Liver (tissue), 9 donors: ENCODE results near the gene SMIM10. TPM values are rescaled to one million over a fixed set of nuclear protein-coding genes. Genes with fewer than 3 reads are reported as not detected.
"Not testable (repeated sequence)": the region's sequence is repeated elsewhere in the genome, so short reads cannot be mapped to it uniquely, and the experiment has no call there.

Experiments used
- DNase-seq: peaks from one replicate; pipeline ENCODE4 v3.0.0-alpha.2; 2017; ENCODE audit warnings: low spot score
- H3K27ac ChIP-seq, 2 donors: one replicate each; pipeline ENCODE4 v1.7.0; 2013; ENCODE audit warnings: inconsistent platforms in 2 of 2, low read length in 2 of 2, control low read depth in 1 of 2, low read depth in 1 of 2, mild to moderate bottlenecking in 1 of 2
- H3K27me3 ChIP-seq, 4 donors: one replicate each; pipeline versions ENCODE4 v1.6.1 to v1.7.0; 2013; ENCODE audit warnings: low read length in 3 of 4, inconsistent platforms in 1 of 4, mild to moderate bottlenecking in 1 of 4, moderate library complexity in 1 of 4; ENCODE audit not compliant: control insufficient read depth in 4 of 4, insufficient read depth in 4 of 4
- H3K36me3 ChIP-seq, 4 donors: one replicate each; pipeline versions ENCODE4 v1.6.1 to v1.7.0; 2013; ENCODE audit warnings: low read length in 3 of 4, mild to moderate bottlenecking in 3 of 4, low read depth in 1 of 4, moderate library complexity in 1 of 4; ENCODE audit not compliant: control insufficient read depth in 4 of 4, insufficient read depth in 3 of 4
- H3K4me1 ChIP-seq, 4 donors: one replicate each; pipeline versions ENCODE4 v1.6.1 to v1.7.0; 2013; ENCODE audit warnings: low read length in 3 of 4, mild to moderate bottlenecking in 3 of 4, moderate library complexity in 1 of 4; ENCODE audit not compliant: control insufficient read depth in 4 of 4, insufficient read depth in 4 of 4
- H3K4me3 ChIP-seq, 3 donors: one replicate each; pipeline versions ENCODE4 v1.6.1 to v1.7.0; 2013; ENCODE audit warnings: low read length in 3 of 3, control low read depth in 1 of 3, low read depth in 1 of 3, mild to moderate bottlenecking in 1 of 3
- H3K9ac ChIP-seq, 2 donors: one replicate each; pipeline ENCODE4 v1.7.0; 2013; ENCODE audit warnings: low read length in 2 of 2, mild to moderate bottlenecking in 2 of 2, moderate library complexity in 2 of 2, control low read depth in 1 of 2, low read depth in 1 of 2
- H3K9me3 ChIP-seq, 4 donors: one replicate each; pipeline versions ENCODE4 v1.6.1 to v1.7.0; 2013; ENCODE audit warnings: low read length in 3 of 4; ENCODE audit not compliant: control insufficient read depth in 4 of 4
- ATF3 ChIP-seq: IDR thresholded peaks from 2 replicates; pipeline ENCODE4 v1.6.1; 2016; ENCODE audit warnings: antibody characterized with exemption
- CTCF ChIP-seq: fragments of 150-350 bp; IDR thresholded peaks from 2 replicates; pipeline ENCODE4 v1.5.1; 2017; ENCODE audit warnings: improper control_type of control experiment, low read depth, low read length; ENCODE audit not compliant: missing input control
- EGR1 ChIP-seq, 2 donors: IDR thresholded peaks; 2 replicates each; pipeline ENCODE4 v1.6.1; 2016 to 2018; ENCODE audit warnings: antibody characterized with exemption in 2 of 2, low read depth in 2 of 2
- FOXA1 ChIP-seq: IDR thresholded peaks from 2 replicates; pipeline ENCODE4 v1.6.1; 2016; ENCODE audit warnings: antibody characterized with exemption
- FOXA2 ChIP-seq: IDR thresholded peaks from 2 replicates; pipeline ENCODE4 v1.6.1; 2016; ENCODE audit warnings: antibody characterized with exemption
- GABPA ChIP-seq, 2 donors: IDR thresholded peaks in 1 of 2; conservative IDR thresholded peaks in 1 of 2; 2 replicates each; pipeline ENCODE4 v1.6.1; 2016; ENCODE audit warnings: antibody characterized with exemption in 2 of 2, mild to moderate bottlenecking in 1 of 2, moderate library complexity in 1 of 2
- HNF4A ChIP-seq, 2 donors: conservative IDR thresholded peaks; 2 replicates each; pipeline ENCODE4 v1.6.1; 2016; ENCODE audit warnings: antibody characterized with exemption in 2 of 2, mild to moderate bottlenecking in 2 of 2
- HNF4G ChIP-seq: IDR thresholded peaks from 2 replicates; pipeline ENCODE4 v1.6.1; 2016; ENCODE audit warnings: antibody characterized with exemption
- JUND ChIP-seq, 2 donors: IDR thresholded peaks; 2 replicates each; pipeline ENCODE4 v1.6.1; 2016; ENCODE audit warnings: antibody characterized with exemption in 2 of 2
- MAX ChIP-seq: IDR thresholded peaks from 2 replicates; pipeline ENCODE4 v1.6.1; 2016; ENCODE audit warnings: antibody characterized with exemption
- NR2F2 ChIP-seq: IDR thresholded peaks from 2 replicates; pipeline ENCODE4 v1.6.1; 2016; ENCODE audit warnings: antibody characterized with exemption
- RAD21 ChIP-seq, 2 donors: IDR thresholded peaks; 2 replicates each; pipeline ENCODE4 v1.6.1; 2016; ENCODE audit warnings: antibody characterized with exemption in 2 of 2, mild to moderate bottlenecking in 2 of 2
- REST ChIP-seq: IDR thresholded peaks from 2 replicates; pipeline ENCODE4 v1.6.1; 2016; ENCODE audit warnings: antibody characterized with exemption, mild to moderate bottlenecking
- RXRA ChIP-seq, 2 donors: IDR thresholded peaks; 2 replicates each; pipeline ENCODE4 v1.6.1; 2017 to 2018; ENCODE audit warnings: antibody characterized with exemption in 2 of 2, mild to moderate bottlenecking in 1 of 2
- SP1 ChIP-seq: IDR thresholded peaks from 2 replicates; pipeline ENCODE4 v1.6.1; 2018; ENCODE audit warnings: antibody characterized with exemption, mild to moderate bottlenecking
- TAF1 ChIP-seq: conservative IDR thresholded peaks from 2 replicates; pipeline ENCODE4 v1.6.1; 2016; ENCODE audit warnings: antibody characterized with exemption, mild to moderate bottlenecking
- YY1 ChIP-seq: IDR thresholded peaks from 2 replicates; pipeline ENCODE4 v1.6.1; 2016; ENCODE audit warnings: antibody characterized with exemption, mild to moderate bottlenecking
- ZBTB33 ChIP-seq: IDR thresholded peaks from 2 replicates; pipeline ENCODE4 v1.6.1; 2016; ENCODE audit warnings: antibody characterized with exemption
- WGBS: extraction: QIAGEN DNeasy Blood & Tissue Kit; methylation state at CpG from one replicate; pipeline ENCODE4 v1.1.7; 2013; 5-methylcytosine and 5-hydroxymethylcytosine counted together
- polyA plus RNA-seq, 2 donors: library from polyadenylated mRNA; stranded (reverse) in 1 of 2; unstranded in 1 of 2; fragments of 200-250 nt in 1 of 2; fragments of >200 nt in 1 of 2; fragmentation: Nextera tagmentation in 1 of 2; extraction: Ambion mirVana in 1 of 2; gene quantifications; one replicate each; pipeline versions ENCODE4 v1.2.1 to v1.2.3, GENCODE V29; 2013 to 2015
- total RNA-seq, 2 donors: library from RNA; depleted of rRNA; stranded (reverse); fragments of >200 nt; gene quantifications; one replicate each; pipeline ENCODE4 v1.2.3, GENCODE V29; 2014
- donor health status: healthy.
- donor health status: healthy.
- donor health status: healthy.
- donor health status: healthy.
- donor health status: healthy.

The SMIM10 gene
- total and polyA plus RNA-seq, 4 donors = 0.33 to 6.5 (median 0.68) TPM

GRCh38 chrX:134960366-134960765 lies 30.4 kb upstream of the SMIM10 start:
- H3K27me3 ChIP-seq, H3K36me3 ChIP-seq, H3K9ac ChIP-seq, H3K27ac ChIP-seq, H3K4me1 ChIP-seq, H3K4me3 ChIP-seq, H3K9me3 ChIP-seq, DNase-seq: not testable (repeated sequence)
- 93% methylated on average over 10 of the region's 26 CpGs for WGBS

GRCh38 chrX:134963041-134963440 lies 27.8 kb upstream of the SMIM10 start:
- Histone ChIP-seq H3K9me3 (no peaks in the 10 kb centered on the region), H3K4me3 (no peak overlapping the region), H3K9ac (no peak overlapping the region), H3K27ac (no peak overlapping the region), H3K27me3 (no peaks in the 10 kb centered on the region), H3K4me1 (peaks cover 0 to 3% (median 0%) of the 10 kb centered on the region in 4 donors), H3K36me3 (no peaks in the 10 kb centered on the region)
- no peak for DNase-seq
- 74% methylated on average over 2 of the region's 2 CpGs for WGBS
- TF ChIP-seq HNF4A (conservative IDR thresholded peaks at IDR 0.05) (no peak), CTCF (no peak), FOXA2 (no peak), GABPA (IDR thresholded peaks at IDR 0.05 in 1 of 2, conservative IDR thresholded peaks at IDR 0.05 in 1 of 2) (no peak), YY1 (no peak), HNF4G (no peak), MAX (no peak), REST (no peak), ZBTB33 (no peak), RAD21 (IDR thresholded peaks at IDR 0.05) (no peak), JUND (IDR thresholded peaks at IDR 0.05) (no peak), ATF3 (no peak), FOXA1 (no peak), EGR1 (IDR thresholded peaks at IDR 0.05; ENCODE audit: low read depth in 2 of 2) (no peak), NR2F2 (no peak), SP1 (no peak), RXRA (IDR thresholded peaks at IDR 0.05) (no peak), TAF1 (no peak)
